ENCODE data around the gene EPHA7.

The EPHA7 gene

DNA sequence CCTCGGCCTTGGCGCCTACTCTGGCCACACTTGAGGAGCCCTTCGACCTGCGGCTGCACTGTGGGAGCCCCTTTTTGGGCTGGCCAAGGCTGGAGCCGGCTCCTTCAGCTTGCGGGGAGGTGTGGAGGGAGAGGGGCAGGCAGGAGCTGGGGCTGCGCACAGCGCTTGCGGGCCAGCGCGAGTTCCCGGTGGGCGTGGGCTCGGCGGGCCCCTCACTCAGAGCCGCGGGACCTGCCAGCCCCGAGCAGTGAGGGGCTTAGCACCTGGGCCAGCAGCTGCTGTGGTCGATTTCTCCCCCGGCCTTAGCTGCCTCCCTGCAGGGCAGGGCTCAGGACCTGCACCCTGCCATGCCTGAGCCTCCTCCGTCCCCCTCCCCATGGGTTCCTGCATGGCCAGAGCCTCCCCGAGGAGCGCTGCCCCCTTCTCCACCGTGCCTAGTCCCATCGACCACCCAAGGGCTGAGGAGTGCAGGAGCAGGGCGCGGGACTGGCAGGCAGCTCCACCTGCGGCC lies 136.8 kb downstream of the EPHA7 start:
- Histone ChIP-seq H3K4me1 (ENCODE audit: control insufficient read depth, low read length) (no peaks in the 10 kb centered on the region), H3F3A (ENCODE audit: control insufficient read depth, insufficient read depth) (no peaks in the 10 kb centered on the region), H3K27ac (ENCODE audit: low read depth, low read length) (no peak overlapping the region), H3K27me3 (ENCODE audit: control insufficient read depth, low read length) (no peaks in the 10 kb centered on the region), H3K4me2 (ENCODE audit: low read length) (no peak overlapping the region), H3K9me3 (ENCODE audit: control insufficient read depth, insufficient read depth, low read length) (no peaks in the 10 kb centered on the region), H3K36me3 (ENCODE audit: control insufficient read depth, low read length) (no peaks in the 10 kb centered on the region), H3K79me2 (ENCODE audit: control insufficient read depth, low read length) (no peaks in the 10 kb centered on the region), H4K20me1 (ENCODE audit: control insufficient read depth, insufficient read depth, low read depth, low read length) (no peaks in the 10 kb centered on the region), H3K9me2 (replicated peaks; ENCODE audit: control insufficient read depth, low read length) (no peaks in the 10 kb centered on the region), H3K4me3 (ENCODE audit: low read length) (no peak overlapping the region)
- no peak for TF ChIP-seq EZH2phosphoT487 (IDR thresholded peaks at IDR 0.05; ENCODE audit: borderline replicate concordance, low read length)
- TF ChIP-seq, protein P1, sequence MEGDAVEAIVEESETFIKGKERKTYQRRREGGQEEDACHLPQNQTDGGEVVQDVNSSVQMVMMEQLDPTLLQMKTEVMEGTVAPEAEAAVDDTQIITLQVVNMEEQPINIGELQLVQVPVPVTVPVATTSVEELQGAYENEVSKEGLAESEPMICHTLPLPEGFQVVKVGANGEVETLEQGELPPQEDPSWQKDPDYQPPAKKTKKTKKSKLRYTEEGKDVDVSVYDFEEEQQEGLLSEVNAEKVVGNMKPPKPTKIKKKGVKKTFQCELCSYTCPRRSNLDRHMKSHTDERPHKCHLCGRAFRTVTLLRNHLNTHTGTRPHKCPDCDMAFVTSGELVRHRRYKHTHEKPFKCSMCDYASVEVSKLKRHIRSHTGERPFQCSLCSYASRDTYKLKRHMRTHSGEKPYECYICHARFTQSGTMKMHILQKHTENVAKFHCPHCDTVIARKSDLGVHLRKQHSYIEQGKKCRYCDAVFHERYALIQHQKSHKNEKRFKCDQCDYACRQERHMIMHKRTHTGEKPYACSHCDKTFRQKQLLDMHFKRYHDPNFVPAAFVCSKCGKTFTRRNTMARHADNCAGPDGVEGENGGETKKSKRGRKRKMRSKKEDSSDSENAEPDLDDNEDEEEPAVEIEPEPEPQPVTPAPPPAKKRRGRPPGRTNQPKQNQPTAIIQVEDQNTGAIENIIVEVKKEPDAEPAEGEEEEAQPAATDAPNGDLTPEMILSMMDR (IDR thresholded peaks at IDR 0.05; ENCODE audit: low read depth, low read length, poor library complexity, severe bottlenecking), result no peak

DNA sequence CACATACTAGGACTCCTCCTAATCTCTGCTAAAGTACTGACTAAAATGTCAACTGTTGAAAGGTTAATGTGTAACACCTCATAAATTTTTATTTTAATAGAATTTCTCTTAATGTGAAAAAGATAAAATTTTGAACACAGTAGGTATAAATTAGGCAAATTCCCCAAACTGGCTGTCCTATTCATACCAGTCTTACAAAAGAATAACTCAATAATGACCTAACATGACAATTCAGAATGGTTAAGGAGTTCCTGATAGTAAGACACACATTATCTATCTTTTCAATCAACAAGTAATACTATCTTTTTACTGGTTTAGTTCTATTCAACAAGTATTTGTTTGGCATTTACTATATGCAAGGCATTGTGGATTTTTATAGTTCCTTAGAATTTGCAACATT lies 141.1 kb downstream of the EPHA7 start:
- no peak overlapping the region for H3K27ac ChIP-seq (ENCODE audit: low read depth, low read length)
- H4K20me1 ChIP-seq (ENCODE audit: control insufficient read depth, insufficient read depth, low read depth, low read length), result no peaks in the 10 kb centered on the region
- no peaks in the 10 kb centered on the region for H3F3A ChIP-seq (ENCODE audit: control insufficient read depth, insufficient read depth)
- no peaks in the 10 kb centered on the region for H3K9me2 ChIP-seq (replicated peaks; ENCODE audit: control insufficient read depth, low read length)
- no peaks in the 10 kb centered on the region for H3K79me2 ChIP-seq (ENCODE audit: control insufficient read depth, low read length)
- H3K4me2 ChIP-seq (ENCODE audit: low read length), result no peak overlapping the region
- H3K4me3 ChIP-seq (ENCODE audit: low read length), result no peak overlapping the region
- H3K36me3 ChIP-seq (ENCODE audit: control insufficient read depth, low read length), result no peaks in the 10 kb centered on the region
- TF ChIP-seq, protein P1 (IDR thresholded peaks at IDR 0.05; ENCODE audit: low read depth, low read length, poor library complexity, severe bottlenecking), result no peak
- TF ChIP-seq EZH2phosphoT487 (IDR thresholded peaks at IDR 0.05; ENCODE audit: borderline replicate concordance, low read length), result no peak
- no peaks in the 10 kb centered on the region for H3K4me1 ChIP-seq (ENCODE audit: control insufficient read depth, low read length)
- H3K27me3 ChIP-seq (ENCODE audit: control insufficient read depth, low read length), result no peaks in the 10 kb centered on the region
- no peaks in the 10 kb centered on the region for H3K9me3 ChIP-seq (ENCODE audit: control insufficient read depth, insufficient read depth, low read length)

DNA sequence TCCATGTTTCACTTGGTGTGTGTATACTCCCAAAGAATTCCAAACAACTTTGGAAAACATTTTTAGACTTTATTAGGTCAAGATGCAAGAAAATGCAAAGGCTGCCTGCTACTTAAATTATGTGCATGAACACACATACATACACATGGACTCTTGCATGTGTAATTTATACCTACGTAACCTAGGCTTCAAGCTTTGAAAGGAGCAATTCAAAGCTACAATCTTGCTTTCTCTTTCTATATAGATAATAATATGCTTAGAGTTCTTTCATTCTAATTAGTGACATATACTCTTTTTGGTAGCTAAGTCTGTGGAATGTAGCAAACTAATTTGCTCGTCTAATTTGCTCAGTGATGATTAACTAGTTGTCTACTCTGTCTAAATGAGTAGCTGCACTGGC lies 146.5 kb downstream of the EPHA7 start:
- Histone ChIP-seq H3K9me2 (replicated peaks; ENCODE audit: control insufficient read depth, low read length) (no peaks in the 10 kb centered on the region), H3K9me3 (ENCODE audit: control insufficient read depth, insufficient read depth, low read length) (no peaks in the 10 kb centered on the region), H3F3A (ENCODE audit: control insufficient read depth, insufficient read depth) (no peaks in the 10 kb centered on the region), H3K27me3 (ENCODE audit: control insufficient read depth, low read length) (no peaks in the 10 kb centered on the region), H3K27ac (ENCODE audit: low read depth, low read length) (no peak overlapping the region), H3K4me2 (ENCODE audit: low read length) (no peak overlapping the region), H3K4me3 (ENCODE audit: low read length) (no peak overlapping the region), H4K20me1 (ENCODE audit: control insufficient read depth, insufficient read depth, low read depth, low read length) (no peaks in the 10 kb centered on the region), H3K36me3 (ENCODE audit: control insufficient read depth, low read length) (no peaks in the 10 kb centered on the region), H3K4me1 (ENCODE audit: control insufficient read depth, low read length) (no peaks in the 10 kb centered on the region), H3K79me2 (ENCODE audit: control insufficient read depth, low read length) (no peaks in the 10 kb centered on the region)
- TF ChIP-seq EZH2phosphoT487 (IDR thresholded peaks at IDR 0.05; ENCODE audit: borderline replicate concordance, low read length), result no peak
- TF ChIP-seq, protein P1 (IDR thresholded peaks at IDR 0.05; ENCODE audit: low read depth, low read length, poor library complexity, severe bottlenecking), result no peak

Data from DOHH2 (cell line).